GM12874 (cell line): ENCODE results near the gene SLC16A2.

Experiments used
- TF ChIP-seq, protein P1 (sequence below): IDR thresholded peaks from 2 replicates; pipeline ENCODE4 v1.5.1; 2011; ENCODE audit warnings: low read depth, mild to moderate bottlenecking, control low read depth, low read length, moderate library complexity; ENCODE audit not compliant: insufficient read depth

Gene SLC16A2

DNA sequence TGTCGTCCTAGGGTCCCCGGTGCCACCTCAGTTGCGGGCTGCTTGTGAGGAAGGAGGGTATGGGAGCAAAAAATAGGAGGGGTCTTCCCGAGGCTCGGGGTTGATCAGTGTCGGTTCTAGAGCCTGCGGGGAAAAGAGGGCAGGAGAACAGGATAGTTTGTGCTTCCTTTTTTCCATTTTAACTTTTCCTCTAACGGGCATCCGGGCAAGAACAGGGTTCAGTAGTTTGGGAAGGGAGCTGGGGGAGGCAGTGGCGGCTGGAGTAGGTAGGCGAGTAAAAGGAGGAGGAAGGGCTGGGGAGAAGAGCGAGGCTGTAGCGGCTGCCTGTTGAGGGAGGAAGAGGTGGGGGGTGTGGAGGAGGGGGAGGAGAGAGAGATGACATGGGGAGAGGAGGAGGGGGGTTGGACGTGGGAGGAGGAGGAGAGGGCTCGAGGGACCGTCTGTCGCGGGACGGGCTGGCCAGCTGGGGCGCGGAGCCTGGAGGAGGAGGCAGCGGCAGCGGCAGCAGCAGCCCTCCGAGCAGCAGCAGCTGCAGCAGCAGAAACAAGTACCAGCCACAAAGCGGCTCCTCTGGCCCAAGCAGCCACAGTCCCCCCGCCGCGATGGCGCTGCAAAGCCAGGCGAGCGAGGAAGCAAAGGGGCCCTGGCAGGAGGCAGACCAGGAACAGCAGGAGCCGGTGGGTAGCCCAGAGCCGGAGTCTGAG lies at the start of gene SLC16A2:
SLC16A2 (plus strand) TSS at position 458 of the 704 bp plus-strand sequence; CDS start at position 603, 145 bp downstream.
- TF ChIP-seq, protein P1, sequence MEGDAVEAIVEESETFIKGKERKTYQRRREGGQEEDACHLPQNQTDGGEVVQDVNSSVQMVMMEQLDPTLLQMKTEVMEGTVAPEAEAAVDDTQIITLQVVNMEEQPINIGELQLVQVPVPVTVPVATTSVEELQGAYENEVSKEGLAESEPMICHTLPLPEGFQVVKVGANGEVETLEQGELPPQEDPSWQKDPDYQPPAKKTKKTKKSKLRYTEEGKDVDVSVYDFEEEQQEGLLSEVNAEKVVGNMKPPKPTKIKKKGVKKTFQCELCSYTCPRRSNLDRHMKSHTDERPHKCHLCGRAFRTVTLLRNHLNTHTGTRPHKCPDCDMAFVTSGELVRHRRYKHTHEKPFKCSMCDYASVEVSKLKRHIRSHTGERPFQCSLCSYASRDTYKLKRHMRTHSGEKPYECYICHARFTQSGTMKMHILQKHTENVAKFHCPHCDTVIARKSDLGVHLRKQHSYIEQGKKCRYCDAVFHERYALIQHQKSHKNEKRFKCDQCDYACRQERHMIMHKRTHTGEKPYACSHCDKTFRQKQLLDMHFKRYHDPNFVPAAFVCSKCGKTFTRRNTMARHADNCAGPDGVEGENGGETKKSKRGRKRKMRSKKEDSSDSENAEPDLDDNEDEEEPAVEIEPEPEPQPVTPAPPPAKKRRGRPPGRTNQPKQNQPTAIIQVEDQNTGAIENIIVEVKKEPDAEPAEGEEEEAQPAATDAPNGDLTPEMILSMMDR = no peak

DNA sequence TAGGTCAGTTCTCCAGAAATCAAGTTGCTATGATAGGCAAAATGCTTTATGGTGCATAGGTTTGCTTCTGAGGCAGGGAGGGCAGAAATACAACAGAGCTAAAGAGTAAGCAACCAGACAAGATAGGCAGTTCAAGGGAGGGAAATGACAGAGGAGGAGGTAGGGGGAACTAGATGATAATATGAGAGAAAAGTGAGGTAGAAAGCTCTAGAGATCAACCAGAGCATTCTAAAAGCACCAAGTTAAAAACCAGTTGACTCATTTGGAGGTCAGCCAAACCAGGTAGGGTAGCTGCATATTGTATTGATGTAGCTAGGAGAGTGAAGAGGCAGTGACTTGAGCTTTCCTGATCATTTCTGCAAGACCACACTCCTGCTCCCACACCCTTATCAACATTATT lies 49.0 kb upstream of the SLC16A2 start:
- TF ChIP-seq, protein P1 = no peak

DNA sequence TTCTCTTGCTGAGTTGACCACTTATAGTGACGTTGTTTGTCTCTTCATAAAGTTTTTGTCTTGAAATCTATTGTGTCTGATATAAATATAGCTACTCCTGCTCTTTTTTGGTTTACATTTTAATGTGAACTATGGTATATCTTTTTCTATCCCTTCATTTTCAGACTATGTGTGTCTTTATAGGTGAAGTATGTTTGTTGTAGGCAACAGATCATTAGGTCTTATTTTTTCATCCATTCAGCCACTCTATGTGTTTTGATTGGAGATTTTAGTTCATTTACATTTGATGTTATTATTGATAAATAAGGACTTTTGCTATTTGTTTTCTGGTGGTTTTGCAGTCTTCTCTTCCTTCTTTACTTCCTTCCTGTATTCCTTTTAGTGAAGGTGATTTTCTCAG lies 44.0 kb upstream of the SLC16A2 start:
- TF ChIP-seq, protein P1 = no peak

DNA sequence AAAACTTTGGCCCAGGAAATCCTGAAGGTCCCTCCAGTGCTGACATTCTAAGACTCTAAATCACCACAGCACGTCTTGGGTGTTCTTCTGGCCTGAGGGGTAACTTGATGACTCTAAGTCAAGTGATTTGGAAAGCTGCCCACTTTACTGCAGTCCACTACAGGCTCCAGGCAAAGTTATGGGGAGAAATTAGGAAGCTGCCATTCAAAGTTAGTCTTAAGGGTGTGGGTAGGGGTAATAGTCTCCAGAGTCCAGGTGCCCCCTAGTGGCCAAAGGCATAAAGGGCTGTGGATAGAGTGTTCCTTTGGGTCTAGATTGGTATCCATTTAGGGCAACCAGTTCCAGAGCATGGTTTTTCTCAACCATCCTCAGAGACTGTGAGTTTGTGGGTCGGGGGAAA lies 38.7 kb upstream of the SLC16A2 start:
- TF ChIP-seq, protein P1 = peak; percentile 74

DNA sequence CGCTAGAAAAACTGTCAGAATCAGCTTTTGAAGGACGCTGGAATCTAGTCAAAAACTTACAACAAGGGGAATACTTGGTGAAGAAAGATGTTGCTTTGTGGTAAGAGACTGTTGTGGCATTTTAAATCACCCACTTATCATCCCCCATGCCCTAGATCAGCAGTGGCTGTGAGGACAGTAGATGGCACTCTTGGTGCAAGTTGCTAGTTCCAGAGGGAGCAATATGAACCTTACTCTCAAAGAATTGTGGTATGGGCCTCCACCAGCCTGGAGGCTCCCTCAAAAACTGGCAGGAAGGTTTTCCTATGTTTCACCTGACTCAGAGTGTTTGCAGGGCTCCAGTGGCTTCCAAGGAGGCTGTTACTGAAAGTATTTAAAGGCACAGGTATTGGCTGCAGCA lies 37.7 kb upstream of the SLC16A2 start:
- TF ChIP-seq, protein P1 = 0 out of 2 replicates have a peak, but pooled peaks have one; percentile 11

DNA sequence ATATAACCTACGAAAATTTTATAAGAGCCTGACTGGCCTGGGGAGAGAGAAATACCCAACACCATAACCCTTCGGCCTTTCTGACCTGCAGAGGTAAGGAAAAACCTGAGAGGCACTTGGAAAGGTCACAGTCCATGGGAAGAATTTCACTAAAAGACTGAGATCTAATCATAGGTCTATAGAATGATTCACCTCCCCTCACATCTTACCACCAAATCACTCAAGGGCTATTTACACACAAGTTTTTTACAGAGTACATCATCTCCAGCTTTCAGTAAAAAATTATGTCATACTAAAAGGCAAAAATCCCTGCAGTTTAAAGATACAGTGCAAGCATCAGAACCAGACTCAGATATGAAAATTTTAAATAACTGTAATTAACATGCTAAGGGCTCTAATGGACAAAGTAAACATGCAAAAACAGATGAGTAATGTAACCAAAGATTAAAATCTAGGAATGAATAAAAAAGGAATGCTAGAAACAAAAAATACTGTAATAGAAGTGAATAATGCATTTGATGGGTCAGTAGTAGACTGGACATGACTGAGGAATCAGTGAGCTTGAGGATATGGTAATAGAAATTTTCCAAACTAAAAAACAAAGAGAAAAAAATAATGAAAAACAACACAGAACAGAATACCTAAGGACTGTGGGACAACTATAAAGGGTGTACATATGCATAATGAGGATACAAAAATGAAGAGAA lies 32.1 kb upstream of the SLC16A2 start:
- TF ChIP-seq, protein P1 = no peak

DNA sequence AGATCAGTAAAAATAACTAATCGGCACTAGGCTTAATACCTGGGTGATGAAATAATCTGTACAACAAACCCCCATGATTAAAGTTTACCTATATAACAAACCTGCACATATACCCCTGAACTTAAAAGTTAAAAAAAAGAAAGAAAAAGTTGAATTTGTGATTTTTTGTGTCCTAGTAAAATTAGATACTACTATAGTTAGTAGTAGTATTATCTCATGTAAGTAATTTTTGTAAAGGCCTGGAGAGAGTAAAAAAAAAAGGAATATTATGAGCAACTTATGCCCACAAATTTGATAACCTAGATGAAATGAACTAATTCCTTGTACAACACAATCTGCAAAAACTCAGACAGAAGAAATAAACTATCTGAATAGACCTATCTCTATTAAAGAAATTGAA lies 25.7 kb upstream of the SLC16A2 start:
- TF ChIP-seq, protein P1 = no peak
